Epithelial cell of esophagus (primary cell): ENCODE results near the gene SPATA2L.
"Not testable (repeated sequence)": the region's sequence is repeated elsewhere in the genome, so short reads cannot be mapped to it uniquely, and the experiment has no call there.

Source experiments
- DNase-seq: peaks from one replicate; pipeline ENCODE4 v3.0.0; 2010; ENCODE audit warnings: low read depth
- H3K4me3 ChIP-seq: 2 replicates; pipeline ENCODE4 v1.5.1; 2011; ENCODE audit warnings: mild to moderate bottlenecking, low read length, control low read depth
- CTCF ChIP-seq: IDR thresholded peaks from 2 replicates; pipeline ENCODE4 v1.5.1; 2011; ENCODE audit warnings: low read depth, mild to moderate bottlenecking, low read length, control low read depth, inconsistent platforms; ENCODE audit not compliant: insufficient read depth; ENCODE audit errors: missing control alignments

The SPATA2L gene

GRCh38 chr16:89687092-89687940 lies 14.2 kb downstream of the SPATA2L start:
- no peak for TF ChIP-seq CTCF
- H3K4me3 ChIP-seq = peak overlapping the region; percentile 79
- DNase-seq = peak; percentile 47

GRCh38 chr16:89686520-89687091 lies 14.9 kb downstream of the SPATA2L start, which contains the start of gene CDK10:
Gene CDK10 (plus strand): TSS chr16:89686689. CDS start chr16:89686711, 22 bp downstream.
- TF ChIP-seq CTCF = no peak
- H3K4me3 ChIP-seq = peak within 1 kb of the TSS; percentile 79
- peak; percentile 84 for DNase-seq

GRCh38 chr16:89685916-89686315 lies 15.6 kb downstream of the SPATA2L start:
- H3K4me3 ChIP-seq = no peak overlapping the region
- no peak for DNase-seq
- no peak for TF ChIP-seq CTCF

GRCh38 chr16:89678258-89678657 lies 23.2 kb downstream of the SPATA2L start:
- TF ChIP-seq CTCF = no peak
- H3K4me3 ChIP-seq = no peak overlapping the region
- no peak for DNase-seq

- TF ChIP-seq CTCF = no peak
- DNase-seq = no peak
- no peak overlapping the region for H3K4me3 ChIP-seq
Measured at GRCh38 chr16:89672177-89672941, 29.1 kb downstream of the SPATA2L start.

- DNase-seq, H3K4me3 ChIP-seq: not testable (repeated sequence)
Measured at GRCh38 chr16:89671565-89671964, 29.9 kb downstream of the SPATA2L start.
